ENCODE data around the gene VMP1. TPM values are rescaled to one million over a fixed set of nuclear protein-coding genes. Genes with fewer than 3 reads are reported as not detected.
A peak's percentile ranks its signal among the peaks of the same experiment; 100 is the strongest.

VMP1 gene
- total and polyA plus RNA-seq, 2 donors (not counting 1 experiment from before 2014, with no cell fraction given): 20.4 to 83.5 TPM

DNA sequence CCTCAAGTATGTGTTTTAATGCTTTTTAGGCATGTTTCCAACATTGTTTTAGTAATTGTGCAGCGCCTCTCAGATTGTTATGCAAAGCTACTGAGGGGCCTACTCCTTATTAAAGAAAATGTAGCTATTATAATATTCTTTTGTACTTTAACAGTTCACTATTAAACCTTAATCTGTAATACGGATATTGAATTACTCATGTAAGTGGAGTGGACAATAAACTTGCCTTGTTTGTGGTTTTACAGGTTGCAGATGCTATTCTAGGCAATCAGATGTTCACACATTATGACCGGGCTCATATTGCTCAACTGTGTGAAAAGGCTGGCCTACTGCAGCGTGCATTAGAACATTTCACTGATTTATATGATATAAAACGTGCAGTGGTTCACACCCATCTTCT is 41.2 kb upstream of the VMP1 start:
- H4K20me1 ChIP-seq (ENCODE audit: control insufficient read depth, insufficient read depth, low read length, poor library complexity, severe bottlenecking): no peaks in the 10 kb centered on the region
- intact Hi-C loops (cut with micrococcal nuclease): no loop called here
- H3K4me3 Mint-ChIP-seq: no peak overlapping the region
- H3K4me2 ChIP-seq (replicated peaks; ENCODE audit: low read depth, low read length, poor library complexity, severe bottlenecking): no peak overlapping the region
- CTCF ChIA-PET: no interaction called here
- H3K4me1 ChIP-seq (ENCODE audit: control insufficient read depth in 2 of 2, insufficient read depth in 2 of 2, low read length in 2 of 2): peaks cover 26 to 29% of the 10 kb centered on the region in 2 donors
- ATAC-seq (ENCODE audit: low read depth) (no peak), DNase-seq (no peak)
- H3K79me2 ChIP-seq (ENCODE audit: control insufficient read depth, insufficient read depth, low read length): peaks cover 41% of the 10 kb centered on the region
- no peak overlapping the region for H3K27ac Mint-ChIP-seq
- H3K4me1 Mint-ChIP-seq: peaks cover 35% of the 10 kb centered on the region
- no peaks in the 10 kb centered on the region for H3K9me3 ChIP-seq (ENCODE audit: control extremely low read depth in 1 of 3, control insufficient read depth in 2 of 3, insufficient read depth in 1 of 3, low read length in 2 of 3)
- TF ChIP-seq CTCF (IDR thresholded peaks at IDR 0.05) (no peak), EZH2 (IDR thresholded peaks at IDR 0.05; ENCODE audit: borderline replicate concordance, insufficient read depth, low read depth, low read length, poor library complexity, severe bottlenecking) (no peak)
- no peaks in the 10 kb centered on the region for H3K9me3 Mint-ChIP-seq (ENCODE audit: insufficient read depth)
- no peak overlapping the region for H3K27ac ChIP-seq (ENCODE audit: low read length in 2 of 2)
- H3K4me3 ChIP-seq (ENCODE audit: control extremely low read depth in 1 of 5, extremely low read depth in 1 of 5, insufficient read depth in 1 of 5, low read depth in 2 of 5, low read length in 4 of 5): no peak overlapping the region
- no peaks in the 10 kb centered on the region for H3K27me3 Mint-ChIP-seq
- H2AFZ ChIP-seq (ENCODE audit: insufficient read depth, low read depth, low read length, poor library complexity, severe bottlenecking): no peak overlapping the region
- WGBS (ENCODE audit: insufficient coverage): no CpG with 5 or more reads among the region's 5 CpGs
- H3K9ac ChIP-seq (ENCODE audit: low read length): no peak overlapping the region
- POLR2A ChIA-PET: no interaction called here
- no peaks in the 10 kb centered on the region for H3K27me3 ChIP-seq (replicated peaks in 1 of 4; ENCODE audit: control extremely low read depth in 1 of 4, control insufficient read depth in 3 of 4, insufficient read depth in 4 of 4, low read length in 3 of 4)
- peaks cover 4 to 66% of the 10 kb centered on the region in 2 experiments for H3K36me3 ChIP-seq (replicated peaks in 1 of 2; ENCODE audit: control extremely low read depth in 1 of 2, control insufficient read depth in 1 of 2, extremely low read depth in 1 of 2, insufficient read depth in 2 of 2, low read length in 1 of 2)

DNA sequence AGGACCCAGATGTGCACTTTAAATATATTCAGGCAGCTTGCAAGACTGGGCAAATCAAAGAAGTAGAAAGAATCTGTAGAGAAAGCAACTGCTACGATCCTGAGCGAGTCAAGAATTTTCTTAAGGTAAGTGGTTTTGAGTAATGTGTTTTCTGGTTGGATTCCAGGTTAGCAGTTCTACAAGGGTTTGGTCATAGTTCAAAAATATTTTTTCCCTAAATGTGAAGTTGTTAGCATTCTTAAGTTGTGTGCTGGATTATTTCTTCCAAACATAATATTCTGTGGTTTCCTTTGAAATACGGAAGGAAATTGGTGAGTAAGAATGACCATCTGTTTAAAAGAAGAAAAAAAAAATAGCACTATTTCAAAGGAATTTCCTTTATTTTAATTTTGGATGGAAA is 38.6 kb upstream of the VMP1 start:
- ATAC-seq (ENCODE audit: low read depth) (no peak), DNase-seq (no peak)
- CTCF ChIA-PET: interaction anchor here (0.8 to 1.3 kb wide), 2 partner anchors 15 to 147 kb away, joined by 3 to 4 read pairs; no protein-coding TSS in a partner anchor
- WGBS (ENCODE audit: insufficient coverage): 15% methylated on average over 2 of the region's 3 CpGs
- TF ChIP-seq EZH2 (IDR thresholded peaks at IDR 0.05; ENCODE audit: borderline replicate concordance, insufficient read depth, low read depth, low read length, poor library complexity, severe bottlenecking) (no peak), CTCF (IDR thresholded peaks at IDR 0.05) (no peak)
- peak overlapping the region; percentile 45 for H3K4me2 ChIP-seq (replicated peaks; ENCODE audit: low read depth, low read length, poor library complexity, severe bottlenecking)
- POLR2A ChIA-PET: interaction anchor here (1.0 kb wide), 1 partner anchor 49 kb away, joined by 5 read pairs; the partner anchor contains the start of gene CLTC
- Mint-ChIP-seq H3K4me1 (peaks cover 50% of the 10 kb centered on the region), H3K9me3 (ENCODE audit: insufficient read depth) (no peaks in the 10 kb centered on the region), H3K27ac (peak overlapping the region; percentile 26), H3K4me3 (peak overlapping the region; percentile 2), H3K27me3 (no peaks in the 10 kb centered on the region)
- H3K9ac ChIP-seq (ENCODE audit: low read length): no peak overlapping the region
- H3K27me3 ChIP-seq (replicated peaks in 1 of 4; ENCODE audit: control extremely low read depth in 1 of 4, control insufficient read depth in 3 of 4, insufficient read depth in 4 of 4, low read length in 3 of 4): no peaks in the 10 kb centered on the region
- H3K79me2 ChIP-seq (ENCODE audit: control insufficient read depth, insufficient read depth, low read length): peaks cover 36% of the 10 kb centered on the region
- H3K9me3 ChIP-seq (ENCODE audit: control extremely low read depth in 1 of 3, control insufficient read depth in 2 of 3, insufficient read depth in 1 of 3, low read length in 2 of 3): no peaks in the 10 kb centered on the region
- H3K4me1 ChIP-seq (ENCODE audit: control insufficient read depth in 2 of 2, insufficient read depth in 2 of 2, low read length in 2 of 2): peaks cover 30% of the 10 kb centered on the region in 2 donors
- no peak overlapping the region for H2AFZ ChIP-seq (ENCODE audit: insufficient read depth, low read depth, low read length, poor library complexity, severe bottlenecking)
- H3K4me3 ChIP-seq (ENCODE audit: control extremely low read depth in 1 of 5, extremely low read depth in 1 of 5, insufficient read depth in 1 of 5, low read depth in 2 of 5, low read length in 4 of 5): no peak overlapping the region
- H3K36me3 ChIP-seq (replicated peaks in 1 of 2; ENCODE audit: control extremely low read depth in 1 of 2, control insufficient read depth in 1 of 2, extremely low read depth in 1 of 2, insufficient read depth in 2 of 2, low read length in 1 of 2): peaks cover 3 to 54% of the 10 kb centered on the region in 2 experiments
- no peaks in the 10 kb centered on the region for H4K20me1 ChIP-seq (ENCODE audit: control insufficient read depth, insufficient read depth, low read length, poor library complexity, severe bottlenecking)
- peak overlapping the region; percentile 27 to 63 for H3K27ac ChIP-seq (ENCODE audit: low read length in 2 of 2)
- intact Hi-C loops (cut with micrococcal nuclease): no loop called here

Data from B cell (primary cell).